ENCODE measurements around the gene HCRTR1.

The HCRTR1 gene

DNA sequence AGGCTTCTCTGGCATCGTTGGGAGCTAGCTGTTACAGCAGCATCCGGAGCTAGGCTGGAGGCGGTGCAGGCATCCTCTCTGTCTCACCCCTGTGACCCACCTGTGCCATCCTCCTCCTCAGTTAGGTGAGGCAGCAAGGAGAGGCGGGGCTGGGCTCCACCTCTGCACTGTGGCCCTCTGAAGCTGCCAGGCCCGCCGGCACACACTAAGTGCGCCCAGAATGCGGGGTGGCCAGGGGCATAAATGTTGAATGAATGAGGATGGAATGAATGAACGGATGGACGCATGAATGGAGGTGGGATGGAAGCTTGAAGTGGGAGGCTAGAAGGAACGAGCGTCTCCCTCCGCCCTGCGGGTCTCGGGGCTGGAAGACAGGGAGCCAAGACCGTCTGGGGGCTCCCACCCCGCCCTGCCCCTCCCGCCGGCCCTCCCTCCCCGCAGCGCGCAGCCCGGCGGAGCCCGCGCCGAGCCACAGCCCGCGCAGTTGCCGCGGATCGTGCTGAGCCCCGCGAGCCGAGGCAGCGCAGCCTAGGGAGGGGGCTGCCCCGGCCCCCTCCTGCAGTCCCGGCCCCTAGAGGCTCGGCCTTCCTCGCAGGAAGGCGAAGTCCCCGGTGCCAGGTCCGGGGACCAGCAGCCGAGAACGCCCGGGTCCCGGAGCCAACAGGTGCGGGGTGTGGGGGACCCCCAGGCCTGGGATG is at the start of gene HCRTR1:
Gene HCRTR1 (plus strand): TSS at position 472 of the 698 bp plus-strand sequence. CDS start 1,504 bp downstream, outside the sequence.
- no peak for FAIRE-seq

DNA sequence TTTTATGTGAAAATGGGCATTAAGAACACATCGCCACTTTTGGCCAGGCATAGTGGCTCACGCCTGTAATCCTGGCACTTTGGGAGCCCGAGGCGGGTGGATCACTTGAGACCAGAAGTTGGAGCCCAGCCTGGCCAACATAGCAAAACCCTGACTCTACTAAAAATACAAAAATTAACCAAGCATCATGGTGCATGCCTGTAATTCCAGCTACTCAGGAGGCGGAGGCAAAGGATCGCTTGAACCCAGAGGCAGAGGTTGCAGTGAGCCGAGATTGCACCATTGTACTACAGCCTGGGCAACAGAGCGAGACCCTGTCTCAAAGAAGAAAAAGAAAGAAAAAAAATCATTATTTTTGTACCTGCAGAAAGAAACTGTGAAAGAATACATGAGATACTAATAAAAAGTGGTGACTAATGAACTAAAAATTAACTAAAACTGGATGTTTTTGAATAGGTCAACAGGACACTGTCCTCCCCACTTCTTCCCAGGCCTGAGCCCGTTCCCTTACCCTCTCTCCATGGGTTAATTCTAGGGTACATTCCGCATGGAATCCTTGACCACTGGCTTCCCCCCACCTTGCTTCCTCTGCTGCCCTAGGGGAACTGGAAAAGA is 49.4 kb upstream of the HCRTR1 start:
- DNase-seq (ENCODE audit: extremely low spot score, insufficient read length, low read depth) (no peak), FAIRE-seq (no peak)

More for the DNA sequence above, at the start of gene HCRTR1:
- no peak for DNase-seq (ENCODE audit: extremely low spot score, insufficient read length, low read depth)

DNA sequence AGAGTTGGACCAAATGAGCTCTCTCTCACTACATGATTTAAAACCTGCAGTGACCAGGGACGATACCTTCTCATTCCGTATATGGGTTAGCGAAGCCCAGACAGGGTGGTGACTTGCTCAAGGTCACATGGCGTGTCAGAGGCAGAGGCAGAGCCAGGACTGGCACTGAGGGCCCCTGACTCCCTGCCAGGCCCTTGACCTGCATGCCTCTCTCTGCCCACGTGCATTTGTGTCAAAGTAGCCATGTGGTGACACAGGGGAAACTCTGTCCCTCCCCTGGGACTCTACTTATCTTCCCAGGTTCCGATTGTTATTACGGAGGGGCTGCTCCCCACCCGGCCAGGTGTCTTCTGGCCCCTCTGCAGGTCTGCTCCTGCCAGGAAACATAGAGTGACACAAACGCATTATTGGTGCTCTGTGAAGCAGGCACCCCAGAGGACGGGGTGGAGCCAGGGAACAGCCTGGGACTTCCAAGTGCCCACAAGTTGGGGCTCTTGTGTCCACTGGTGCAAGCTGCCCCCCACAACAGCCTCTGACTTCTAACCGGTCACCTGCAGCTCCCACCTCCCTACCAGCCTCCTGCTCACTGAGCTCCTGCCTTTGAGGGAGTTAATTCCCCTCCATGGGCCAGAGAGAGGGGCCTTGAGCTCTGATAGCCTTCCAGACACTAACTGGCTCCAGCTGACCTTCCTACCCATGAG is 48.4 kb upstream of the HCRTR1 start:
- no peak for FAIRE-seq
- no peak for DNase-seq (ENCODE audit: extremely low spot score, insufficient read length, low read depth)

DNA sequence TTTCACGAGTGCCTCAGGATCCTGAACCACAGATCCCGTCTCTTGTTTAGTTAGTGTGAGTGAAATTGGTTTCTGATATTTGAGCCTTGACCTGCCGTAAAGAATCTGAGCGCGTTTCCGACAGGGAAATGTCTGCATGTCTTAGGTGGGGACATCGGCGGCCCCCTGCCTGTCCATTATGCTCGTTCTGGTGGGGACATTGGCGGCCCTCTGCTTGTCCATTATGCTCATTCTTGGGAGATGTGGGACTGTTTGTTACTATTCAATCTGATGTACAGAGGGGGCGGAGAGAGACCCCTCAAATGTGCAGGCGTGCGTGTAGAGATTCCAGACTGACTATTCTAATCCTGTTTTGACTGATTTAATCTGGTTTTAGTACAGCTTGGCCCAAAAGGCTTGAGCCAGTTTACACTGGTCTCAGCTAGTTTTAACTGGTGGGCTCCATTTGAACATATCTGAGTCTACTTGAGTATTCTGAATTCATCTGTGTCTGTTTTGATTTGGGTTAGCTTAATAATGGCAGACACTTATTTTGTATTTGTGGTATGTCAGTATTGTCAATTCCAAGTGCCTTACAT is 47.8 kb upstream of the HCRTR1 start:
- no peak for DNase-seq (ENCODE audit: extremely low spot score, insufficient read length, low read depth)
- no peak for FAIRE-seq

DNA sequence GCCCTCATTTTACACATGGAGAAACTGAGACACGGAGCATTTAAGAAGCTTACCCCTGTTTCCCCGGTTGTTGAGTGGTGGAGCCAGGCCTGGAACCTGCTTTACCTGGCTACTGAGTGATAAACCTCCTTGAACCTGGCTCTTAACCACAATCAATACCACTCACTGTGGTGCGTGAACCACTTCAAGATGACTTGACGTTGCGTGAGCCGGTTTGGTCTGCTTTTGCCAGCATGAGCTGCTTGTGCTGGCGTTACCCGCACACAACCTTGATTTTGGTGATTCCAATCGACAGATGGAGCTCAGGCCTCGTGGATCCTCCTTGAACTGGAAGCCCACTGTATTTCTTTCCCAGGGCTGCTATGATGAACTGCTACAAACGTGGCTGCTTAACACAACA is 47.3 kb upstream of the HCRTR1 start:
- no peak for FAIRE-seq
- no peak for DNase-seq (ENCODE audit: extremely low spot score, insufficient read length, low read depth)

DNA sequence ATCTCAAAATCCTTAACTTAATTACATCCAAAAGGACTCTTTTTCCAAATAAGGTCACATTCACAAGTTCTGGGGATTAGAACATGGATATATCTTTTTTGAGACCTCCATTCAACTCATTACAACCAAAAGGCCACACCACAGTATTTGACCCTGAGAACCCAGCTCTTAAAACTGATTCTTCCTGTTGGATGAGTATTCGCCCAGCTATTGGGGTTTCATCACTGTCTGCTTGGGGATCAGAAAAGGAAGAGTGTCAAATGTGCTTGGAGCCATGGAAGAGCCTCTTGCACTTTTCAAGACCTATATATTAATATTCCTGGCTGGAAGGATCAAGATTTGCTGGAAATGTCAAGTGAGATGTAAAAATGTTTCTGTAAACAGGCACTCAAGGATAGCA is 46.6 kb upstream of the HCRTR1 start:
- DNase-seq (ENCODE audit: extremely low spot score, insufficient read length, low read depth) = no peak
- no peak for FAIRE-seq

DNA sequence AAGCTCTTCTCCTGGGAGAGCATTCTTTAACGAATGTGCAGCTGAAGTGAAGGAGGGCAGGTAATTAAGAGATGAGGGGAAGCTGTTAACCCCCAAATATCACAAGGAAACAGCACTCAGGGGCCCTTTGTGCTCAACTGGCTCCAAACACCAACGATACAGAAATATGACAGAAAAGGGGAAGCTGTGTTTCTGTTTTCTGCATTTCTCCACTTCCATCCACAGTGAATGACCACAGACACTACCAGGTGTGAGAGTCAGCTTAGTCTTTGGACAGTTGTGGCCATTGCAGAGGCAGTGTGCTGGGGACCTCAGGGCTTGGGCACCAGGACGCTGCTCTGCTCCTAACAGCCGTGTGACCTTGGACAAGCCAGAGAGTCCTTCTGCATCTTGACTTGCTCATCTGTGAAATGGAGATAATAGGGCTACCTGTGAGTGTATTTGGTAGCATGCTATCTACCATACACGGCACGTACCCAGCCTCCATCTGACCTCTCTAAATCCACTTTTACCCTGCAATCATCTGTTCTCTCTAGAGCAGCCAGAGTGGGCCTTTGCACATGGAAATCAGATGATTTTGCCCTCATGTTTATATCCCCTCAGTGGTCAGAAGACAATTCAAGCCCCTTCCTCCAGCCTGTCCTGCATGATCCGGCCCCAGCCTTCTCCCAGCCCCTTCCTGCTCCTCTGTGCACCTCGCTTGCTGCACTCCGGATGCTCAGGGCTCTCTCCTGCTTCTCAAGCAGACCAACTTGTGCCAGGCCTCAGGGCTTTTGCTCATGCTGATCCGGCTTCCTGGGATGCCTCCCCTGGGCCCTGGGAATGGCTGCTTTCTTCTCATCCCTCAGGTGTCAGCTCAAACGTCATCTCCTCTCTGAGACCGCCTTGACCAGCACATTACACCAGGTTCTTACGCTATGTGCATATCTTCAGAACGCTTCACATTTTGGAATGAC is 45.9 kb upstream of the HCRTR1 start:
- FAIRE-seq (no peak), DNase-seq (ENCODE audit: extremely low spot score, insufficient read length, low read depth) (no peak)

DNA sequence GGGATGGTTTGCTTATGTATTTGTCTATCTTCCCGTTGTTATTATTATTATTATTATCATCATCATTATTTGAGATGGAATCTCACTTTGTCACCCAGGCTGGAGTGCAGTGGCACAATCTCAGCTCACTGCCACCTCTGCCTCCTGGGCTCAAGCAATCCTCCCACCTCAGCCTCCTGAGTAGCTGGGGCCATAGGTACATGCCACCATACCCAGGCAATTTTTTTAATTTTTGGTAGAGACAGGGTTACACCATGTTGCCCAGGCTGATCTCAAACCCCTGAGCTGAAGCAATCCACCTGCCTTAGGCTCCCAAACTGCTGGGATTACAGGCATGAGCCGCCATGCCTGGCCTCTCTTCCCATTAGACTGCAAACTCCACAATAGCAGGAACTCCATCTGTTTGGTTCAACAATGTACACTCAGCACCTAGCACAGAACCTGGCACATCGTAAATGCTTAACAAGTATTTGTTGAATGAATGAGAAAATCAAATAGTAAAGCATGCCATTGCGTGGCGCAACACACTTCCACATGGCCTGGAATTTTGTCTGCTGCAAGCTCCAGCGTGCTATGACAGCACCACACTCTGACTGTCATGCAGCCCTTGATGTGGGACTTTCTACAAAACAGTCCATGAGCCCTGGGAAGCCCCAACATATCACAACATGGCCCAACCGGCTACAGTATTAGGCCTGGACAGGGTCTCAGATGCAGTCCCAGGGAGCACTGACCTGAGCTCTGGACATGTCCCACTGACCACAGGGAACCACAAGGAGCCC is 45.0 kb upstream of the HCRTR1 start:
- DNase-seq (ENCODE audit: extremely low spot score, insufficient read length, low read depth) = no peak
- FAIRE-seq = no peak

DNA sequence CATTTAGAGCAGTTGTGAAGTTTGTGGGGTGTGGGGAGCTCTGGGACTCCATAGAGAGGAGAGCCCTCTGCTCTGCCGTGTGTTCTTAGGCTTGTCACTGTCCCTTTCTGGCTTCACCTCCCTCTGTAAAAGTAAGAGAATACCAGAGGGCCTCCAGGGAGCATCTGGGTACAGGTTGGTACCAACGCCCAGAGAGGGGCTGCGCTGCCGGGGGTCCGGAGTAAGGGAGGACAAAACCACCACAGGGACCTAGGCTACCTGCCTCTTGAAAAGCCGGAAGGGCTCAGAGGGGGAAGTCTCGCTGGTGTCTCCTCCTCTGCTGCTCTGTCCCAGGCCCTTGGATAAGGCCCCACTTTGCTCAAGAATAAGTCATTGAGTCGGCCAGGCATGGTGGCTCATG is 44.2 kb upstream of the HCRTR1 start:
- no peak for FAIRE-seq
- DNase-seq (ENCODE audit: extremely low spot score, insufficient read length, low read depth) = no peak

DNA sequence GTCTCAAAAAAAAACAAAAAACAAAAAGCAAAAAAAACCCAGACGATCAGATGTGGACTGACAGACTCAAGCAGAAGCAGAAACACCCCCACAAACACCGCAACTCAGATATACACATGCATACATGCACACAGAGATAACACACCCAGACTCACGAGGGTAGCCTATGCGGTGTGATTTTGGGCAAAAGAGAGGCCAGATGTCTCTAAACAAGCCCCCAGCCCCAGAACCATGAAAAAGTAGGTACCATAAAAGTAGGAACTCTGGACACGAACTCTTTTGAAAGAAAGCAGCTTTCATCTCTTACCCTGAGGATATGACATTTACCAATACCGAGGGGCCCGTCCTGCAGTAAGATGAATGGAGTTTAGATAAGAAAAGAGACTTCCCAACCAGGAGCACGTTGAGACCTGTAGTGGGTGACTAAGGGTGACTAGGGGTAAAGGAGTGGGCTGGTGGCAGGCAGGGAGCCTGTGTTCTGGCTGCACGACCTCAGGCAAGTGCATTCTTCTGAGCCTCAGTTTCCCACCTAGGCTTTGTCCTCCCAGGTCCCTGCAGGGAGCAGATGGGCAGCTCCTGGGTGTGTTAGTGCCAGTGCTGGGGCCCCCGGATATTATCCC is 42.6 kb upstream of the HCRTR1 start:
- FAIRE-seq (no peak), DNase-seq (ENCODE audit: extremely low spot score, insufficient read length, low read depth) (no peak)

DNA sequence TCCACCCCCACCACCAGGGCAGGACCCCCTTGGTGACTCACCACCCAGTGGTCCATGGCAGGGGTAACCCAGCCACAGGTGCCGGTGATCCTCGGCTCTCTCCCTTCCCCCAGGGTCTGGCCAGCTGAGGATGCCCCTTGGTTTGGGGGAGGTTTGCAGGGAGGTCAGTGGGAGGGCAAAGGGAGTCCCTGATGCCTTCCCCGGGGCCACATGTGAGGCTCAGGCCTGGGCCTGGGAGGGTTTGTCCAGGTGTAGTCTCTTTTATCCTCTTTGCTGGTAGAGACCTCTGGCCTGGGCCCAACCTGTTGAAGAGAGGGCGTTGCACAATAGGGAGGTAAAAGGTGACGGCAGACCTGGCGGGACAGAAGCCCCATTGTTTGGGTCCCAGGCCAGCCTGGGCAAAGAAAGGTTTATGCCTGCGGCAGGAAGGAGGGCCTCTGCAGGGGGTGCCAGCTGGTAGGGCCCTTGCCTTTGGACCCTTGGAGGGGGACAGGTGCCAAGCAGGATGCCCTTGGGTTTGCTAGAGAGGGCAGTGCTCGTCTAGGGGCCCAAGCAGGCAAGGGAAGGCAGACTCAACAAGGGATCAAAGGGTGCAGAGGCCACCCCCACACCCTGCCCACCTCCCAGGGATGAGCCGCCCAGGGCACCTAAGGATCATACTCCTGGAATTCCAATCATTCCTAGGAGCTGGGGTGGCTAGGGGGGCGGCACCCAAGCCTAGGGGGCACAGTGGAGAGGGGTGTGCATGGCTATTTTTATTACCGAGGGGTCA is 41.9 kb upstream of the HCRTR1 start:
- DNase-seq (ENCODE audit: extremely low spot score, insufficient read length, low read depth) (no peak), FAIRE-seq (no peak)

DNA sequence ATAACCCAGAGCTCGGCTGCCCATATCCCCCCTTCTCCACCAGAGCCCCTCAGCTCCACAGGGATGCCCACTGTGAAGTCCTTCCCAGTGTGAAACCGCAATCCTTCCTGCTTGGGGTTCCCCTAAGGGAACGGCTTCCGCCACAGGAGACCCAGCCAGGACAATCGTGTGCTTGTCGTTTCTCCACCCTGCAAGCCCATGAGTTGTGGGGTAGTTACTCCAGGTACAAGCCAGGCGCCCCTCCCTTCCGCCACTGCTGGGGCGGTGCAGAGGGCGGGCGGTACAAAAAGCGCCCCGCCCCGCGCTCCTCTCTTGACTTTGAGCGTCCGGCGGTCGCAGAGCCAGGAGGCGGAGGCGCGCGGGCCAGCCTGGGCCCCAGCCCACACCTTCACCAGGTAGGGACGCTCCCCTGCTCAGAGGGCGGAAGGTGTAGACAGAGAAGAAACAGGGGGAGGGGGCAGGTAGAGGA is 41.3 kb upstream of the HCRTR1 start, which contains the start of gene TINAGL1:
Gene TINAGL1 (plus strand): TSS at position 315 of the 469 bp plus-strand sequence. CDS start 634 bp downstream, outside the sequence.
- DNase-seq (ENCODE audit: extremely low spot score, insufficient read length, low read depth) (no peak), FAIRE-seq (no peak)

DNA sequence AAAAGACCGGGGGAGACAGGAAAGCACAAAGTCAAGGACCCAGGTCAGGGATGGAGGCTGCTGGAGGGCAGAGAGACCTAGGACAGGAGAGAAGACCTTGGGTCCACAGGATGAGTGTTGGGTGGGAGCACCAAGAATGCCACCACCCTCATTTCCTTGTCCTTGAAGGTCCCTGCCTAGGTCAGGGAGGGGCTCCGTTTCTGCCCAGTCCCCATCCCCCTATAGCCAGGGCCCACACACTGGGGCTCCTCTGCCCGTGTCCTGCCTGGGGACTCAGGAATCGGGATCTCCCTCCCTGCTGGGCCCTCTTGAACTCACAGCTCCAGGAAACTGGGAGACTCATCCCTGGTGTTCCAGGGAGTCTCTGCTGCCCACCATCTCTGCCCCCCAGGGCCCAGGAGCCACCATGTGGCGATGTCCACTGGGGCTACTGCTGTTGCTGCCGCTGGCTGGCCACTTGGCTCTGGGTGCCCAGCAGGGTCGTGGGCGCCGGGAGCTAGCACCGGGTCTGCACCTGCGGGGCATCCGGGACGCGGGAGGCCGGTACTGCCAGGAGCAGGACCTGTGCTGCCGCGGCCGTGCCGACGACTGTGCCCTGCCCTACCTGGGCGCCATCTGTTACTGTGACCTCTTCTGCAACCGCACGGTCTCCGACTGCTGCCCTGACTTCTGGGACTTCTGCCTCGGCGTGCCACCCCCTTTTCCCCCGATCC is 40.6 kb upstream of the HCRTR1 start:
- DNase-seq (ENCODE audit: extremely low spot score, insufficient read length, low read depth) (no peak), FAIRE-seq (no peak)

DNA sequence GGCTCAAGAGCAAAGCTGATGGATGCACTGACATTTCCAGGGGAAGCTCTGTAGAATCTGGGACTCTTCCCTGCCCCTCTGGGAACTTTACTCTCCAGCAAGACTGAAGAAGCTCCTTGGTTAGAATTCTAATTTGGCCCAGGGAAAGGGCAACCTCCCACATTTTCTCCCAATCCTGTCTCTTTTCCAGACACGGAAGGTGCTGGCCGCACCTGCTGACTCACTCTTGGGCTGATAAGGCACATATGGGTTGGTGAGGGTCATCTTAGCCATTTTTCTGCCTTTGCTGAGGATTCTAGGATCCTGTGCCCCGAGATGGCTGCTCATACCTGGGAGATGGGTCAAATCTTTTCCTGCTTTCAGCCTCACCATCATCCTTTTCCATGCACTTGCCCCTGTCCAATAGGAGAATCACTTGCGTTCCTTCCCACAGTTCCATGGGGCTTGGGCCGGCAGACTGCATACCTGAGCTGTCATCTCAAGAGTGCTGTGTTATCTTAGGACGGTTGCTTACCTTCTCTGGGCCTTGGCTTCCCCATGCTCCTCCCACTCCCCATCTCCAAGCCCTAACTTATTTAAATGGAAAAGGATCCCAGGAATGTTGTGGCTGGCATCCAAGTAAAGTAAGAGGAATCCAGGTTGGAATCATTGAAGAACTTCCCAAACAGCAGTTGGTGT is 39.8 kb upstream of the HCRTR1 start:
- DNase-seq (ENCODE audit: extremely low spot score, insufficient read length, low read depth) (no peak), FAIRE-seq (no peak)

DNA sequence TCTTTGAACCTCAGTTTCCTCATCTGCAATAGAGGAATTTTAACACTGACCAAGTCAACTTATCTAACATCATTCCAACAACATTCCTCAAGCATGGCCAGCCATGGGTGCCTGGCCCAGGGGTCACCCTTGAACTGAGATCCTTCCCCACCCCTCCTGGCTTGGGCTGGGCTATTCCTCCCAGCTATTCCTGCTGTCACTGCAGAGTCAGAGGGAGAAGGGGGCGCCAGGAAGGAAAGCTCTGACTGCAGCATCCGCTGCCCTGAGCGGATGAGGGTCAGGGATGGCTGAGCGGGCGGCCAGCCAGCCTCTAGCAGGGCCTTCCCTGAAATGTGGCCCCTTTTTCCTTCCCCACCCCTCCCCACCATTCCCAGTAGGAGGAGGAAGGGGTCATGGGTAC is 38.1 kb upstream of the HCRTR1 start:
- FAIRE-seq = no peak
- DNase-seq (ENCODE audit: extremely low spot score, insufficient read length, low read depth) = no peak

DNA sequence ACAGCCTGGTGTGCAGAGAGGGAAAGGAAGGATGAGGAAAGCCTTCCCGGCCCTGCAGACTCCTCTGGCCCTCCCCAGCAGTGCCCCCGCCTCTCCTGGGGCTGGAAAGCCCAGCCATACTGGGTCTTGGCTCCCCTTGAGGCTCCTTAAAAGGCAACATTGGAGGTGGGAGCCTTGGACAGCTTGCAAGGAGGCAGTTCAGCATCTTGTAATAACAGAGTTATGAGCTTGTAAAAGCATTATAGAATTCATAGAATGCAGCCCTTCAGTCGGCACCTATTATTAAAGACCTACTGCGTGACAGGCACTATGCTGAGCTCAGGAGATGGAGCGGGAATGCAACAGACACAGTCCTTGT is 37.0 kb upstream of the HCRTR1 start:
- FAIRE-seq (no peak), DNase-seq (ENCODE audit: extremely low spot score, insufficient read length, low read depth) (no peak)

All from GM18507 (cell line).